Activated T-cell treated with anti-CD3 and anti-CD28 coated beads for 4 hours (primary cell): ENCODE data around the gene IL17RA.
"Not testable (repeated sequence)": the region's sequence is repeated elsewhere in the genome, so short reads cannot be mapped to it uniquely, and the experiment has no call there.

Experiments used
- DNase-seq: peaks from one replicate; pipeline ENCODE4 v3.0.0-alpha.2; 2020

The IL17RA gene

GRCh38 chr22:17120711-17121232 is 36.0 kb downstream of the IL17RA start:
- peak; percentile 23 for DNase-seq

GRCh38 chr22:17121233-17122195 is 36.7 kb downstream of the IL17RA start, which contains the start of gene TMEM121B:
TSS of gene TMEM121B (minus strand) at chr22:17121360. CDS start at chr22:17121127, 233 bp downstream.
- no peak for DNase-seq

- DNase-seq = no peak
These were observed 45.4 kb downstream of the IL17RA start for GRCh38 chr22:17130199-17130598.

- DNase-seq = no peak
These were observed 46.9 kb downstream of the IL17RA start for GRCh38 chr22:17131686-17132085.

GRCh38 chr22:17132112-17132511 is 47.3 kb downstream of the IL17RA start:
- DNase-seq = no peak

GRCh38 chr22:17133137-17133536 is 48.3 kb downstream of the IL17RA start:
- no peak for DNase-seq

GRCh38 chr22:17135153-17135760 is 50.5 kb downstream of the IL17RA start:
- no peak for DNase-seq

GRCh38 chr22:17137170-17137569 is 52.4 kb downstream of the IL17RA start:
- no peak for DNase-seq

- DNase-seq = no peak
These were observed 53.1 kb downstream of the IL17RA start for GRCh38 chr22:17137861-17138425.

GRCh38 chr22:17138513-17138912 is 53.7 kb downstream of the IL17RA start:
- no peak for DNase-seq

- no peak for DNase-seq
These were observed 55.2 kb downstream of the IL17RA start for GRCh38 chr22:17140022-17140421.

GRCh38 chr22:17140826-17141766 is 56.3 kb downstream of the IL17RA start:
- no peak for DNase-seq

GRCh38 chr22:17143101-17143500 is 58.3 kb downstream of the IL17RA start:
- no peak for DNase-seq

GRCh38 chr22:17143826-17144225 is 59.0 kb downstream of the IL17RA start:
- DNase-seq = no peak

GRCh38 chr22:17145021-17145680 is 60.4 kb downstream of the IL17RA start:
- no peak for DNase-seq

- DNase-seq = not testable (repeated sequence)
These were observed 62.7 kb downstream of the IL17RA start for GRCh38 chr22:17147458-17147857.

- DNase-seq = no peak
These were observed 64.4 kb downstream of the IL17RA start for GRCh38 chr22:17149076-17149815.

GRCh38 chr22:17152340-17152739 is 67.5 kb downstream of the IL17RA start:
- DNase-seq = no peak

GRCh38 chr22:17152971-17153370 is 68.2 kb downstream of the IL17RA start:
- no peak for DNase-seq

GRCh38 chr22:17155941-17156340 is 71.1 kb downstream of the IL17RA start:
- DNase-seq = no peak

GRCh38 chr22:17157714-17158113 is 72.9 kb downstream of the IL17RA start:
- no peak for DNase-seq
